ENCODE results near the gene KCTD16. TPM values are rescaled to one million over a fixed set of nuclear protein-coding genes. Genes with fewer than 3 reads are reported as not detected.

The KCTD16 gene
- total RNA-seq, 1 experiment from 2014 or later = 0.08 TPM

GRCh38 chr5:144308906-144309670, 138.4 kb downstream of the KCTD16 start:
- POLR2A ChIA-PET = no interaction called here
- ATAC-seq (no peak), DNase-seq (ENCODE audit: low read depth, low spot score) (no peak)
- Histone ChIP-seq H3K4me1 (ENCODE audit: control insufficient read depth, insufficient read depth, low read length) (no peaks in the 10 kb centered on the region), H3K4me3 (ENCODE audit: low read depth in 2 of 2, low read length in 2 of 2) (no peak overlapping the region), H3K9me3 (ENCODE audit: control insufficient read depth, insufficient read depth, low read depth, low read length) (no peaks in the 10 kb centered on the region), H3K27ac (ENCODE audit: low read length) (no peak overlapping the region), H3K36me3 (ENCODE audit: control insufficient read depth, insufficient read depth, low read length) (no peaks in the 10 kb centered on the region), H3K27me3 (ENCODE audit: control insufficient read depth, insufficient read depth, low read length) (no peaks in the 10 kb centered on the region)
- BruUV-seq (replicated peaks) = no TSS peak
- CTCF ChIA-PET = no interaction called here
- in situ Hi-C loops (cut with HindIII; ENCODE audit: low pct_unique_long_range_greater_than_20kb, low sequenced_read_pairs) = no loop called here
- TF ChIP-seq SIN3A (IDR thresholded peaks at IDR 0.05; ENCODE audit: borderline replicate concordance, insufficient read depth, low read depth, low read length) = no peak
- no peak for TF ChIP-seq POLR2AphosphoS5 (IDR thresholded peaks at IDR 0.05; ENCODE audit: low read depth, low read length)
- TF ChIP-seq CTCF (IDR thresholded peaks at IDR 0.05) = no peak
- no peak for TF ChIP-seq REST (IDR thresholded peaks at IDR 0.05; ENCODE audit: insufficient read depth in 1 of 2, low read depth in 2 of 2, low read length in 1 of 2)
- TF ChIP-seq TCF7L2 (IDR thresholded peaks at IDR 0.05; ENCODE audit: low read depth, low read length) = no peak
- intact Hi-C loops (cut with micrococcal nuclease; ENCODE audit: unreplicated experiment) = no loop called here

- no peak overlapping the region for H3K27ac ChIP-seq (ENCODE audit: low read length)
- no peak for ATAC-seq
- H3K9me3 ChIP-seq (ENCODE audit: control insufficient read depth, insufficient read depth, low read depth, low read length) = no peaks in the 10 kb centered on the region
- H3K36me3 ChIP-seq (ENCODE audit: control insufficient read depth, insufficient read depth, low read length) = no peaks in the 10 kb centered on the region
- POLR2A ChIA-PET = no interaction called here
- CTCF ChIA-PET = no interaction called here
- H3K27me3 ChIP-seq (ENCODE audit: control insufficient read depth, insufficient read depth, low read length) = no peaks in the 10 kb centered on the region
- no peak overlapping the region for H3K4me3 ChIP-seq (ENCODE audit: low read depth in 2 of 2, low read length in 2 of 2)
- H3K4me1 ChIP-seq (ENCODE audit: control insufficient read depth, insufficient read depth, low read length) = no peaks in the 10 kb centered on the region
- DNase-seq (ENCODE audit: low read depth, low spot score) = no peak
- in situ Hi-C loops (cut with HindIII; ENCODE audit: low pct_unique_long_range_greater_than_20kb, low sequenced_read_pairs) (no loop called here), intact Hi-C loops (cut with micrococcal nuclease; ENCODE audit: unreplicated experiment) (no loop called here)
- BruUV-seq (replicated peaks) = no TSS peak
- TF ChIP-seq SIN3A (IDR thresholded peaks at IDR 0.05; ENCODE audit: borderline replicate concordance, insufficient read depth, low read depth, low read length) (no peak), TCF7L2 (IDR thresholded peaks at IDR 0.05; ENCODE audit: low read depth, low read length) (no peak), REST (IDR thresholded peaks at IDR 0.05; ENCODE audit: insufficient read depth in 1 of 2, low read depth in 2 of 2, low read length in 1 of 2) (no peak), POLR2AphosphoS5 (IDR thresholded peaks at IDR 0.05; ENCODE audit: low read depth, low read length) (no peak), CTCF (IDR thresholded peaks at IDR 0.05) (no peak)
These were observed 139.9 kb downstream of the KCTD16 start for GRCh38 chr5:144310621-144311020.

Measured in Panc1 (cell line).